Stimulated activated CD4-positive, alpha-beta T cell treated with anti-CD3 and anti-CD28 coated beads, Interleukin-2, amount 100 ng/mL, for 48 hours (primary cell): ENCODE measurements around the gene CLEC4A.
A peak's percentile ranks its signal among the peaks of the same experiment; 100 is the strongest.
"Not testable (repeated sequence)": the region's sequence is repeated elsewhere in the genome, so short reads cannot be mapped to it uniquely, and the experiment has no call there.

Source experiments
- DNase-seq, 2 donors: peaks; one replicate each; pipeline ENCODE4 v3.0.0-alpha.2; 2020

CLEC4A gene

DNA sequence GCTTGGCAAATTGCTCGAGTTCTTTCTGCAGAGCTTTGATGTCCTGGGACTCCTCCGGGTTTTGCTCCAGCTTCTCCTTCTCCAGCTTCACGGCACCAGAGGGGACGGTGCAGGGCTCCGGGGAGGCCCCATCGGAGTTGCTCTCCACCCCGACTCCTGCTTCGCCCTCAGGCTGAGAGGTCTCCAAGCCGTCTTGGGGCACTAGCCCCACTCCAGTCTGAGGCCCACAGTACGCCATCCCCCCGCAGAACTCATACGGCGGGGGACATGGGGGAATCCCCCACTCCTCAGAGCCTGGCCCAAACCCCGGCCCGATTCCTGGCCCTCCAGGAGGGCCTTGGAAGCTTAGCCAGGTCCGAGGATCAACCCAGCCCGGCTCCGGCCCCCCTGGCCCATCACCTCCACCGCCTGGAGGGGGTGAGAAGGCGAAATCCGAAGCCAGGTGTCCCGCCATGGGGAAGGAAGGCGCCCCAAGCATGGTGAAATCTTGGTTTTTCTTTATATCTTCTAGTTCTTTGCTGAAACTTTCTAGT, 11.0 kb downstream of the CLEC4A start:
- DNase-seq: not testable (repeated sequence)

- not testable (repeated sequence) for DNase-seq
Observed at GRCh38 chr12:8141647-8142046, 18.2 kb downstream of the CLEC4A start.

- DNase-seq: no peak
Observed at GRCh38 chr12:8143261-8143660, 19.8 kb downstream of the CLEC4A start.

- DNase-seq: no peak
Observed at GRCh38 chr12:8145754-8146441, 22.5 kb downstream of the CLEC4A start.

DNA sequence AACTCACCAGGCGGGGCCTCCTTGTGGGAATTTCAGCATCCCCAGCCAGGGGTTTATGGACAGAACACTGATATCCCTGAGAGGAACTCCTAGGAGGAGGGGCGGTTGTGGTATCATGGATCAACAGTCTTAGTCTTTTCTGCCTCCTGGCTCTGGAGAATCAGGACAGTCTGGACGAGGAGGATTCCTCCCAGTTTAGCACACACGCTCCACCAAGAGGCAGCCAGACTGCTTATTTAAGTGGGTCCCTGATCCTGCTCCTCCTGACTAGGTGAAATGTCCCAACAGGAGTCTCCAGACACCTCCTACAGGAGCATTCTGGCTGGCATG, 23.0 kb downstream of the CLEC4A start:
- DNase-seq: no peak

DNA sequence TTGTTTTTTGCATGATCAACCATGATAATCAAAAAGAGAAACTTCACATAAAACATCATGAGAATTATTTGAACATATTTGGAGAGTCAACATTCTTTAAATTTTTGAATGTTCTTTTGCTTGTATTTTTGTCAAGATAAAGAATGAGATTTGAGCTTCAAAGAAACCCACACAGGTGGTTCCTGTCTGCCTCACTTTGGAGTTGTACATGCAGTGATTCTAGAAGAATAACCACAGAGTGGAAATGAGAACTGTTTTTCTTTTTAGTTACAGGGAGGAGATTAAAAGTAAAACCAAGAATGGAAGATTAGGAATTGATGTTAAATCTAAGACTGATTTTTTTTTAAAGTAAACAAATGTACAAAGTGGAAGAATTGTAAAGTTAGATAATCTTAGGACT, 31.1 kb downstream of the CLEC4A start:
- no peak for DNase-seq

- DNase-seq: no peak
Observed at GRCh38 chr12:8156416-8156815, 33.0 kb downstream of the CLEC4A start.

DNA sequence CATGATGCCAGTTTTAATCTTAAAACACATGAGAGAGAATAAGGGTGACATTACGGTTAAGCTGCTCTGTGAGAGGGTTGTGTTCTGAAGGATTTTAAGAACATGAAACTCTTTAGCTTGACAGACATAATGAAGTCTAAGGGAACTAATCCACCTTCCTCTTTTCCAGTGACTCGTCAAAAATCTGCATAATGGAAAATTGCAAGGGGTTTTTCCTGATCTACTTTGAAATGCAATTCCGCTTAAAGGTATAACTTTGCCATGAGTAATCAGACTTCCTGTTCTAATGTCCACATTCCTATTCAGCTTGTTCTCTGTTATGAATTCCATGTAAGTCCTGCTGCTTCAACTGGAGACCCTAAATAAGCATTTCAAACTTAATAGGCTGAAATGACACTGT, 33.4 kb downstream of the CLEC4A start, which contains the start of gene ZNF705A:
Gene ZNF705A, plus strand, starts transcription at position 171 of the 400 bp plus-strand sequence. CDS start 15,611 bp downstream, outside the sequence.
- no peak for DNase-seq

- no peak for DNase-seq
Observed at GRCh38 chr12:8157484-8158198, 34.2 kb downstream of the CLEC4A start.

DNA sequence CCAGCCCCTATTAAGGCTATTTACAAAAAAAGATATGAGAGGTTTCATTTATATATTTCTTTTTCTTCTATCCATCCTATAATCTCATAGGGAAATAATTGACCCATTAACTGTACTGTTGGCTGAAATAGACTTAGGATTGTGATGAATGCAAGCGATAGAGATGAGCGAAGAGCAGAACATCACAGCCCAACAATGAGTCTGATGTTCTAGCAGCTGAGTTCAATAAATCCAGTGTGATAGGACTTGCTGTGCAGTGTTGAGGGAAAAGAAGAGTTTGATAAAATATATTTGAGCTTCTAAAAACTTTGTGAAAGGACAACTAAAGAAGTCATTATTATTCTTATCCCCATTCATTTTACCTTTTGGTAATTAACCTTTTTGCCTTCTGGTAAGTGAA, 49.5 kb downstream of the CLEC4A start:
- not testable (repeated sequence) for DNase-seq

DNA sequence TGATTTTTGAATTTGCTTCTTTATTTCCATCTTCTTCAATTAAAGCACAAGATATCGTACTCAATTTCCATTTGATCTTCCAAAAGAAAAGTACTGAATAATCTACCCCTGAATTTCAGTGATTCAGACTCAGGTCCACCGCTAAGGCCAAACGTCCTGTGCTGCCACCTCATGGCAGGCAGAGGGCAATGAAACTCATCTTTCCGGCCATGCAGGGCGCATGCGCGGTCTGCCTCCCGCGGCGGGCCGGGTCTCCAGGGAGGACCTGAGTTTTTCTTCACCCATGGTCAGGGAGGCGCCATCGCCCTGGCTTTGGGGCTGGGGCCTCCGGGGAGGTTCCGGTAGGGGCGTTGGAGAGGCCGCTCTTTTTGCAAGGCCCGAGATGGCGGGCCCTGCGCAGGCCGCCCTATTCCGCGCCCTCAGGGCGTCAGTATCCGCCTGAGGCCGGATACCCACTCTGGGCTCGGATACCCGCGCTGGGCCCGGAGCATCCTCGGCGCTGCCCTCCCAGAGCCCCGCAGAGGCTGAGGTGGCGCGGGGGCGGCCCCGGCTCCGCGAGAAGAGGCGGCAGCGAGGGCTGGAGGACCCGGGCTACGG, 56.7 kb downstream of the CLEC4A start:
- peak; percentile 47 to 68 for DNase-seq

DNA sequence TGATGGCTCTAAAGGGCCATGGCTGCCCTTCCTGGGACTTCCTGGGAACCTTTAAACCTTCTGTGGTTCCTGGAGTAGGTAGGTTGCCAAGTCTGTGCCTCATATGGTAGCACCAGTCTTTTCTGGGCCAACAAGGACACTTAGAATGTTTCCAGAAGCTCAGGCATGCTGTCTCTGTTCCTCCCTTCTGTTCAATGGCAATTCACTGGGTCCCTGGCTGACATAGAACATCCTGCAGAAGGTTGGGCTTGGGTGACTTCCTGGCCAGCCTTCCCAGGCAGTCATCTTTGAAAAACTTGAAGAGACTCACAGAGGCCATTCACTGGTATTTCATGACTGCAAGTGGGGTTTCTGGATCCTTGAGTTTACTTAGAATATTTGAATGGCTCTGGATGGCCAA, 57.9 kb downstream of the CLEC4A start:
- DNase-seq: not testable (repeated sequence)

GRCh38 chr12:8182923-8183322, 59.5 kb downstream of the CLEC4A start:
- DNase-seq: not testable (repeated sequence)

GRCh38 chr12:8183346-8183745, 59.9 kb downstream of the CLEC4A start:
- DNase-seq: not testable (repeated sequence)

GRCh38 chr12:8184206-8184605, 60.8 kb downstream of the CLEC4A start:
- not testable (repeated sequence) for DNase-seq

GRCh38 chr12:8188088-8188487, 64.7 kb downstream of the CLEC4A start:
- not testable (repeated sequence) for DNase-seq
